ENCODE data around the gene PTPRU.

PTPRU gene

DNA sequence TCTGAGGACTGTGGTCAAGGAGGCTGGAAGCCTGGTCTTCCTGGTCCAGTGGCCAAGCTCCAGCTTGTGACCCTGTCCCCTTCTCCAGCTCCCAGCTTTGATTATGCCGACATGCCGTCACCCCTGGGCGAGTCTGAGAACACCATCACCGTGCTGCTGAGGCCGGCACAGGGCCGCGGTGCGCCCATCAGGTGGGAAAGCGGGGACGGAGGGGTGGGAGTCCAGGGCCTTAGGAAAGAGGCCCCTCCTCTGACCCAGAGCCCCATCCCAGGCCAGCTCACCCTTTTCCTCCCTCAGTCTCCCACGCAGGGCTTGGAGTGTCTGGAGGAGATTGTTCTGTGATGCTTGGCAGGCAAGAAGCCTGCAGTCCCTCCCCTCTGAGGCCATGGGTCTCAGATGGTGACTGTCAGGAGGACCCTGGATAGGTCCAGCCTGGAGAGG is 43.6 kb downstream of the PTPRU start:
- Histone ChIP-seq H3K9ac (ENCODE audit: low read length) (no peak overlapping the region), H3K9me3 (ENCODE audit: insufficient read depth, low read length) (no peaks in the 10 kb centered on the region)

DNA sequence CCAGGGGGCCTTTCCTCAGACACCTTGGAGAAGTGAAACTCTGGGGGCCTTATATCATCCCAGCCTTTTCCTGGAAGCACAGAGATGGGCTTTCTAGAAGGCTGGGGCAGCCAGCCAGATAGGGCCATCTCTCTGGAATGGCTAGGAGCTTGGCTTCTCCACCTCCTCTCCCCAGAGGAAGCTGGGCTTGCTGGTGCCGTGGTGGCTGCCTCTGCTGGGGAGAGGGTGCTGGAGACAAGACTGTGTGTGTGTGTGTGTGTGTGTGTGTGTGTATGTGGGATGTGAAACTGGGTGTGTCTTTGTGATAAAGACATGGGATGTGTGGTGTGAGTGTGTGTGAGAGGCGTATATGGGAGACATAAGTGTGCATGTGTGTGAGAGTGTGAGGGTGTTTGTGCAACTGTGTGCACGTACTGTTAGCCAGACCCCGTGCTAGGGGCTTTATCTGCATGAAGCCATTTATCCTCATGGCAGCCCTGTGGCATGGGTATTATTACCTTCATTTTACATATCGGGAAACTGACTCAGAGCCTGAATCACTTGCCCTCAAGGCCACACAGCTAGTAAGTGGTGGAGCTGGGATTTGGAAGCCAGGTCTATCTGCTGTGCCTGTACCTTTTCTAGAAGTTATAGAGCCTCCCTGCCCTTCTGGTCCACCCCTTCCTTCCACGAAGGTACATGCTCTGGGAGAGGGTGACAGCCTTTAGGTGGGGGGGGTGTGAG is 44.2 kb downstream of the PTPRU start:
- no peak overlapping the region for H3K27ac ChIP-seq (ENCODE audit: low read depth, low read length)
- H3F3A ChIP-seq (ENCODE audit: insufficient read depth): no peaks in the 10 kb centered on the region
- H4K20me1 ChIP-seq (ENCODE audit: low read depth, low read length): no peaks in the 10 kb centered on the region
- no peak overlapping the region for H3K9ac ChIP-seq (ENCODE audit: low read length)
- H3K9me3 ChIP-seq (ENCODE audit: insufficient read depth, low read length): no peaks in the 10 kb centered on the region
- no peak overlapping the region for H3K4me2 ChIP-seq (ENCODE audit: low read depth, low read length, poor library complexity, severe bottlenecking)
- H3K36me3 ChIP-seq (ENCODE audit: low read length): no peaks in the 10 kb centered on the region
- H3K27me3 ChIP-seq (ENCODE audit: low read length): no peaks in the 10 kb centered on the region
- no peaks in the 10 kb centered on the region for H3K9me2 ChIP-seq (replicated peaks; ENCODE audit: insufficient read depth, low read length)
- TF ChIP-seq, protein P1, sequence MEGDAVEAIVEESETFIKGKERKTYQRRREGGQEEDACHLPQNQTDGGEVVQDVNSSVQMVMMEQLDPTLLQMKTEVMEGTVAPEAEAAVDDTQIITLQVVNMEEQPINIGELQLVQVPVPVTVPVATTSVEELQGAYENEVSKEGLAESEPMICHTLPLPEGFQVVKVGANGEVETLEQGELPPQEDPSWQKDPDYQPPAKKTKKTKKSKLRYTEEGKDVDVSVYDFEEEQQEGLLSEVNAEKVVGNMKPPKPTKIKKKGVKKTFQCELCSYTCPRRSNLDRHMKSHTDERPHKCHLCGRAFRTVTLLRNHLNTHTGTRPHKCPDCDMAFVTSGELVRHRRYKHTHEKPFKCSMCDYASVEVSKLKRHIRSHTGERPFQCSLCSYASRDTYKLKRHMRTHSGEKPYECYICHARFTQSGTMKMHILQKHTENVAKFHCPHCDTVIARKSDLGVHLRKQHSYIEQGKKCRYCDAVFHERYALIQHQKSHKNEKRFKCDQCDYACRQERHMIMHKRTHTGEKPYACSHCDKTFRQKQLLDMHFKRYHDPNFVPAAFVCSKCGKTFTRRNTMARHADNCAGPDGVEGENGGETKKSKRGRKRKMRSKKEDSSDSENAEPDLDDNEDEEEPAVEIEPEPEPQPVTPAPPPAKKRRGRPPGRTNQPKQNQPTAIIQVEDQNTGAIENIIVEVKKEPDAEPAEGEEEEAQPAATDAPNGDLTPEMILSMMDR (IDR thresholded peaks at IDR 0.05; ENCODE audit: insufficient read depth, low read length, poor library complexity, severe bottlenecking): no peak
- TF ChIP-seq EZH2phosphoT487 (conservative IDR thresholded peaks at IDR 0.05; ENCODE audit: low read length): no peak
- H2AFZ ChIP-seq (ENCODE audit: low read depth, low read length, severe bottlenecking): no peak overlapping the region
- no peak overlapping the region for H3K4me3 ChIP-seq (ENCODE audit: insufficient read depth, low read length, poor library complexity, severe bottlenecking)
- H3K79me2 ChIP-seq (ENCODE audit: insufficient read depth, low read length): no peaks in the 10 kb centered on the region

More for the DNA sequence above, 43.6 kb downstream of the PTPRU start:
- H3K9me2 ChIP-seq (replicated peaks; ENCODE audit: insufficient read depth, low read length): no peaks in the 10 kb centered on the region
- H4K20me1 ChIP-seq (ENCODE audit: low read depth, low read length): no peaks in the 10 kb centered on the region
- H2AFZ ChIP-seq (ENCODE audit: low read depth, low read length, severe bottlenecking): no peak overlapping the region
- H3K27me3 ChIP-seq (ENCODE audit: low read length): no peaks in the 10 kb centered on the region
- no peaks in the 10 kb centered on the region for H3K36me3 ChIP-seq (ENCODE audit: low read length)
- H3K27ac ChIP-seq (ENCODE audit: low read depth, low read length): no peak overlapping the region
- H3K79me2 ChIP-seq (ENCODE audit: insufficient read depth, low read length): no peaks in the 10 kb centered on the region
- H3K4me3 ChIP-seq (ENCODE audit: insufficient read depth, low read length, poor library complexity, severe bottlenecking): no peak overlapping the region
- H3K4me2 ChIP-seq (ENCODE audit: low read depth, low read length, poor library complexity, severe bottlenecking): no peak overlapping the region
- TF ChIP-seq EZH2phosphoT487 (conservative IDR thresholded peaks at IDR 0.05; ENCODE audit: low read length): no peak
- TF ChIP-seq, protein P1 (IDR thresholded peaks at IDR 0.05; ENCODE audit: insufficient read depth, low read length, poor library complexity, severe bottlenecking): no peak
- no peaks in the 10 kb centered on the region for H3F3A ChIP-seq (ENCODE audit: insufficient read depth)

DNA sequence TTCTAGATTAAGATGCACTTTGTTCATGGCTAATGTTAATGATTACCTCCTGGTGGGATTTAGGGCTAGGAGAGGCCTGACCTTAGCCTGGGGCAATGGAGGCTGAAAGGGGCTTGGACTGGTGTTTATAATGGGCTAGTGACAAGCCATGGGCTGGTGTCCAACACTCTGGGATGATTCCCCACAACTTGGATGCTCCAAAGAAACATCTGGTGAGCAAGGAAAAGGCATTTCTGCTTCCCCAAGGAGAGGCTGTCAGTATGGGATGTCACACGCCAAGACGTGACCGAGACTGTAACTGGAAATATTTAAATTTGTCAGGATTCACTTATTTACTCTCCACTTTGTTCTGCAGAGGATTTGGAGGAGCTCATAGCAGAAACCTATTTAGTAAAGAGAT is 45.2 kb downstream of the PTPRU start:
- H3K9me2 ChIP-seq (replicated peaks; ENCODE audit: insufficient read depth, low read length): no peaks in the 10 kb centered on the region
- TF ChIP-seq EZH2phosphoT487 (conservative IDR thresholded peaks at IDR 0.05; ENCODE audit: low read length): no peak
- TF ChIP-seq, protein P1 (IDR thresholded peaks at IDR 0.05; ENCODE audit: insufficient read depth, low read length, poor library complexity, severe bottlenecking): no peak
- H2AFZ ChIP-seq (ENCODE audit: low read depth, low read length, severe bottlenecking): no peak overlapping the region
- no peaks in the 10 kb centered on the region for H3K27me3 ChIP-seq (ENCODE audit: low read length)
- no peak overlapping the region for H3K27ac ChIP-seq (ENCODE audit: low read depth, low read length)
- no peak overlapping the region for H3K9ac ChIP-seq (ENCODE audit: low read length)
- no peak overlapping the region for H3K4me2 ChIP-seq (ENCODE audit: low read depth, low read length, poor library complexity, severe bottlenecking)
- H3K36me3 ChIP-seq (ENCODE audit: low read length): no peaks in the 10 kb centered on the region
- no peaks in the 10 kb centered on the region for H3K79me2 ChIP-seq (ENCODE audit: insufficient read depth, low read length)
- no peaks in the 10 kb centered on the region for H3K9me3 ChIP-seq (ENCODE audit: insufficient read depth, low read length)
- H3K4me3 ChIP-seq (ENCODE audit: insufficient read depth, low read length, poor library complexity, severe bottlenecking): no peak overlapping the region
- no peaks in the 10 kb centered on the region for H3F3A ChIP-seq (ENCODE audit: insufficient read depth)
- H4K20me1 ChIP-seq (ENCODE audit: low read depth, low read length): no peaks in the 10 kb centered on the region
